OCI-LY3 (cell line): Measurements from ENCODE around the gene BANP.

Experiments used
- H2AFZ ChIP-seq: fragments of 200-600, 300-600 bp; shearing (Covaris generic); 2 replicates; pipeline ENCODE4 v1.6.0; 2014; ENCODE audit warnings: antibody characterized with exemption, low read depth, low read length
- H3K27ac ChIP-seq: fragments of 200-600, 300-600 bp; sonication (generic); 2 replicates; pipeline ENCODE4 v1.5.1; 2014; ENCODE audit warnings: mild to moderate bottlenecking, low read length, moderate library complexity, mixed read lengths
- H3K27me3 ChIP-seq: fragments of 200-600, 300-600 bp; sonication (generic); 2 replicates; pipeline ENCODE4 v1.6.1; 2014; ENCODE audit warnings: low read depth, low read length, mixed read lengths
- H3K36me3 ChIP-seq: fragments of 200-600, 300-600 bp; sonication (generic); replicated peaks from 2 replicates; pipeline ENCODE3; 2014; ENCODE audit warnings: low read depth, low read length, mixed read lengths
- H3K4me1 ChIP-seq: fragments of 300-600, 200-600 bp; sonication (generic); 2 replicates; pipeline ENCODE4 v1.6.1; 2014; ENCODE audit warnings: low read length, mixed read lengths
- H3K4me2 ChIP-seq: fragments of 200-600, 300-600 bp; sonication (generic); 2 replicates; pipeline ENCODE4 v1.6.1; 2014; ENCODE audit warnings: low read length, mixed read lengths
- H3K4me3 ChIP-seq: fragments of 300-600, 200-600 bp; sonication (generic); 2 replicates; pipeline ENCODE4 v1.5.1; 2014; ENCODE audit warnings: antibody characterized with exemption, mild to moderate bottlenecking, low read length, moderate library complexity
- H3K79me2 ChIP-seq: fragments of 300-600, 200-600 bp; shearing (Covaris generic); 2 replicates; pipeline ENCODE4 v1.6.1; 2014; ENCODE audit warnings: mild to moderate bottlenecking, low read length, mixed read lengths
- H3K9ac ChIP-seq: fragments of 300-600, 200-600 bp; shearing (Covaris generic); 2 replicates; pipeline ENCODE4 v1.6.0; 2014; ENCODE audit warnings: mild to moderate bottlenecking, low read length, moderate library complexity
- H3K9me3 ChIP-seq: fragments of 200-600, 300-600 bp; shearing (Covaris generic); 2 replicates; pipeline ENCODE4 v1.6.1; 2014; ENCODE audit warnings: low read length, mixed read lengths; ENCODE audit not compliant: insufficient read depth
- H4K20me1 ChIP-seq: fragments of 200-600, 300-600 bp; sonication (generic); 2 replicates; pipeline ENCODE4 v1.6.1; 2016; ENCODE audit warnings: low read length, mixed read lengths; ENCODE audit not compliant: insufficient read depth
- CTCF ChIP-seq: fragments of 200-600, 300-600 bp; sonication (generic); IDR thresholded peaks from 2 replicates; pipeline ENCODE4 v1.5.1; 2014; ENCODE audit warnings: antibody characterized with exemption, low read length, low read depth
- EZH2phosphoT487 ChIP-seq: fragments of 200-600 bp; shearing (Covaris generic); IDR thresholded peaks from 2 replicates; pipeline ENCODE4 v1.6.1; 2018; ENCODE audit warnings: antibody characterized with exemption, mixed run types, low read depth

BANP gene

DNA sequence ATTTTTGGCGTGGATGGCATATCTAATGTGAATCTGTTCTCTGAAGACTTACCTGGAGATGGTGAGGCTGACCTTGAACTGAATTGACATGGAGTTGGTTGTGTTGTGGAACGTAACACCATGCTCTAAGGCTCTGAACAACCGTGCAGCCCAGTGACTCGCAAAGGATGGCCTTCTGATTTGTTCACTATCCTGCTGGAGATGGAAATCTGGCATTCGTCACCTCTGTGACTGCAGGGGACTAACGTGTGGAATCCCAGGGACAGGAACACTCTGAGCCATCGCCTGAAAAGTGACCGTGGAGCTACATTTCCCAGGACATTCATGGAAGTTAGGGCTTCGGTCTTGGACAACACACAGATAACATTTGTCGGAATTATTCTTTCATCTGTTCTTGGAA, 61.1 kb downstream of the BANP start:
- Histone ChIP-seq H3K4me3 (no peak overlapping the region), H3K9me3 (no peaks in the 10 kb centered on the region), H4K20me1 (no peaks in the 10 kb centered on the region), H3K4me1 (no peaks in the 10 kb centered on the region; the same call in 1 of the 2 replicates), H3K36me3 (peaks cover 8% of the 10 kb centered on the region), H2AFZ (no peak overlapping the region), H3K9ac (no peak overlapping the region), H3K4me2 (no peak overlapping the region), H3K27ac (no peak overlapping the region), H3K27me3 (no peaks in the 10 kb centered on the region), H3K79me2 (no peaks in the 10 kb centered on the region)
- no peak for TF ChIP-seq EZH2phosphoT487
- TF ChIP-seq CTCF, result no peak

DNA sequence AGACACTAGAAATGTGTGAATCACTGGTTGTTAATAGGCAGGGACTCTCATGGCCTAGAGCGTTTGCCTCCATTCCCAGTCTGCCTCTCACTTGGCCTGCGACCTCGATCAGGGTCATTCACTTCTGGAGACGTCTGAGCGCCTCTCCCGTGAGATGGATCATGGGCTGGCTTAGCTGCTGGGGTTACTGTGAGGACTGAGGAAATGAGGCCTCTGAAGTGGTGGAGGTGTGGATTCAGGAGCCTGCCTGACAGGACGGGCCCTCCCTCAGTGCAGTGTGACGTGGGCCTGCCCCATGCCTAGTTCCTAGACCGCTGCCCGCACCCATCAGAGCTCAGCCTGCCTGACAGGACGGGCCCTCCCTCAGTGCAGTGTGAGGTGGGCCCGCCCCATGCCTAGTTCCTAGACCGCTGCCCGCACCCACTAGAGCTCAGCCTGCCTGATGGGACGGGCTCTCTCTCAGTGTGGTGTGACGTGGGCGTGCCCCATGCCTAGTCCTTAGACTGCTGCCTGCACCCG, 61.9 kb downstream of the BANP start:
- Histone ChIP-seq H3K79me2 (no peaks in the 10 kb centered on the region), H3K4me2 (no peak overlapping the region), H3K27ac (no peak overlapping the region), H3K27me3 (no peaks in the 10 kb centered on the region), H4K20me1 (no peaks in the 10 kb centered on the region), H2AFZ (no peak overlapping the region), H3K4me1 (no peaks in the 10 kb centered on the region; the same call in 1 of the 2 replicates), H3K36me3 (peaks cover 5% of the 10 kb centered on the region), H3K9ac (no peak overlapping the region), H3K4me3 (no peak overlapping the region), H3K9me3 (no peaks in the 10 kb centered on the region)
- TF ChIP-seq EZH2phosphoT487, result no peak
- no peak for TF ChIP-seq CTCF

DNA sequence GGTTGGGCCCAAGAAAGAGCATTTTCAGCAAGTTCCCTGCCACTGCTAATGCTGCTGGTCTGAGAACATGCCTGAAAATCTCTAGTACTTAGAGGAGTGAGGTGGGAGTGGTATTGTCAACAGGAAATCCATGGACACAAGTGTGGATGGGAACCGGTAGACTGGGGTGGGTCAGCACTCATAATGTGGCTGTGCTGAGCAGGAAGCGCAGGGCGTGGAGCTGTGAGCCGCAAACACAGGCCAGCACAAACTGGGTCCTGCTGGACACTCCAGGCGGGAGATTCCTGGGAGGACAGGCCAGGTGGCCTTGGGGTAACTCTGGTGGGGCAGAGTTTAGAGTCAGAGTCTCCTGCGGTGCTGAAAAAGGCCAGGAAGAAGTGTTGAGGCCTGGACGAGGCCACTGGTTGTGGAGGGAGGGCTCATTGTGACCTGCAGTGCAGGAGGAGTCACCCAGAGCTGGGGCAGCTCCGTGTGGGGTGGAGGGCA, 62.6 kb downstream of the BANP start:
- H3K79me2 ChIP-seq, result no peaks in the 10 kb centered on the region
- no peak overlapping the region for H3K9ac ChIP-seq
- no peaks in the 10 kb centered on the region for H3K9me3 ChIP-seq
- H3K4me1 ChIP-seq, result no peaks in the 10 kb centered on the region; the same call in 1 of the 2 replicates
- no peaks in the 10 kb centered on the region for H4K20me1 ChIP-seq
- no peak for TF ChIP-seq CTCF
- TF ChIP-seq EZH2phosphoT487, result no peak
- H3K27me3 ChIP-seq, result no peaks in the 10 kb centered on the region
- no peak overlapping the region for H2AFZ ChIP-seq
- no peak overlapping the region for H3K4me3 ChIP-seq
- H3K36me3 ChIP-seq, result peaks cover 3% of the 10 kb centered on the region
- H3K4me2 ChIP-seq, result no peak overlapping the region
- no peak overlapping the region for H3K27ac ChIP-seq

GRCh38 chr16:88014252-88014781, 63.1 kb downstream of the BANP start:
- Histone ChIP-seq H3K9me3 (no peaks in the 10 kb centered on the region), H3K4me1 (no peaks in the 10 kb centered on the region), H2AFZ (no peak overlapping the region), H4K20me1 (no peaks in the 10 kb centered on the region), H3K4me2 (no peak overlapping the region), H3K9ac (no peak overlapping the region), H3K27me3 (no peaks in the 10 kb centered on the region), H3K4me3 (no peak overlapping the region), H3K79me2 (no peaks in the 10 kb centered on the region), H3K27ac (no peak overlapping the region), H3K36me3 (peaks cover 2% of the 10 kb centered on the region)
- TF ChIP-seq EZH2phosphoT487, result no peak
- TF ChIP-seq CTCF, result no peak
